Measurements from ENCODE around the gene POLN.

Gene POLN

GRCh38 chr4:2096073-2096609 lies 145.8 kb downstream of the POLN start:
- no peaks in the 10 kb centered on the region for H3K4me1 ChIP-seq (ENCODE audit: control insufficient read depth, insufficient read depth, low read length, poor library complexity, severe bottlenecking)
- no peaks in the 10 kb centered on the region for H3K36me3 ChIP-seq (ENCODE audit: control insufficient read depth, insufficient read depth, low read length)
- H3K27ac ChIP-seq (ENCODE audit: insufficient read depth, low read length, poor library complexity, severe bottlenecking), result no peak overlapping the region
- peaks cover 6% of the 10 kb centered on the region for H3K9me3 ChIP-seq (ENCODE audit: control insufficient read depth, low read length)
- H3K4me3 ChIP-seq (ENCODE audit: insufficient read depth, low read depth, low read length, poor library complexity, severe bottlenecking), result no peak overlapping the region
- no peak for DNase-seq
- H3K27me3 ChIP-seq (replicated peaks; ENCODE audit: control insufficient read depth, insufficient read depth, low read length, poor library complexity, severe bottlenecking), result no peaks in the 10 kb centered on the region

- H3K27me3 ChIP-seq (replicated peaks; ENCODE audit: control insufficient read depth, insufficient read depth, low read length, poor library complexity, severe bottlenecking), result no peaks in the 10 kb centered on the region
- no peaks in the 10 kb centered on the region for H3K36me3 ChIP-seq (ENCODE audit: control insufficient read depth, insufficient read depth, low read length)
- H3K4me3 ChIP-seq (ENCODE audit: insufficient read depth, low read depth, low read length, poor library complexity, severe bottlenecking), result no peak overlapping the region
- no peak overlapping the region for H3K27ac ChIP-seq (ENCODE audit: insufficient read depth, low read length, poor library complexity, severe bottlenecking)
- no peak for DNase-seq
- H3K9me3 ChIP-seq (ENCODE audit: control insufficient read depth, low read length), result peaks cover 6% of the 10 kb centered on the region
- H3K4me1 ChIP-seq (ENCODE audit: control insufficient read depth, insufficient read depth, low read length, poor library complexity, severe bottlenecking), result no peaks in the 10 kb centered on the region
Observed at GRCh38 chr4:2095236-2096072, 146.5 kb downstream of the POLN start.

GRCh38 chr4:2094545-2094944 lies 147.4 kb downstream of the POLN start:
- Histone ChIP-seq H3K9me3 (ENCODE audit: control insufficient read depth, low read length) (peaks cover 6% of the 10 kb centered on the region), H3K27me3 (replicated peaks; ENCODE audit: control insufficient read depth, insufficient read depth, low read length, poor library complexity, severe bottlenecking) (no peaks in the 10 kb centered on the region), H3K27ac (ENCODE audit: insufficient read depth, low read length, poor library complexity, severe bottlenecking) (no peak overlapping the region), H3K36me3 (ENCODE audit: control insufficient read depth, insufficient read depth, low read length) (no peaks in the 10 kb centered on the region), H3K4me1 (ENCODE audit: control insufficient read depth, insufficient read depth, low read length, poor library complexity, severe bottlenecking) (no peaks in the 10 kb centered on the region), H3K4me3 (ENCODE audit: insufficient read depth, low read depth, low read length, poor library complexity, severe bottlenecking) (no peak overlapping the region)
- DNase-seq, result no peak

- no peaks in the 10 kb centered on the region for H3K4me1 ChIP-seq (ENCODE audit: control insufficient read depth, insufficient read depth, low read length, poor library complexity, severe bottlenecking)
- H3K27ac ChIP-seq (ENCODE audit: insufficient read depth, low read length, poor library complexity, severe bottlenecking), result no peak overlapping the region
- no peaks in the 10 kb centered on the region for H3K36me3 ChIP-seq (ENCODE audit: control insufficient read depth, insufficient read depth, low read length)
- peaks cover 6% of the 10 kb centered on the region for H3K9me3 ChIP-seq (ENCODE audit: control insufficient read depth, low read length)
- no peak overlapping the region for H3K4me3 ChIP-seq (ENCODE audit: insufficient read depth, low read depth, low read length, poor library complexity, severe bottlenecking)
- DNase-seq, result no peak
- H3K27me3 ChIP-seq (replicated peaks; ENCODE audit: control insufficient read depth, insufficient read depth, low read length, poor library complexity, severe bottlenecking), result no peaks in the 10 kb centered on the region
Observed at GRCh38 chr4:2093265-2093664, 148.7 kb downstream of the POLN start.

- H3K9me3 ChIP-seq (ENCODE audit: control insufficient read depth, low read length), result peaks cover 6% of the 10 kb centered on the region
- DNase-seq, result no peak
Observed at GRCh38 chr4:2092669-2093053, 149.3 kb downstream of the POLN start.

GRCh38 chr4:2091990-2092668 lies 149.8 kb downstream of the POLN start:
- H3K9me3 ChIP-seq (ENCODE audit: control insufficient read depth, low read length), result peaks cover 6% of the 10 kb centered on the region
- H3K27me3 ChIP-seq (replicated peaks; ENCODE audit: control insufficient read depth, insufficient read depth, low read length, poor library complexity, severe bottlenecking), result no peaks in the 10 kb centered on the region
- H3K4me3 ChIP-seq (ENCODE audit: insufficient read depth, low read depth, low read length, poor library complexity, severe bottlenecking), result no peak overlapping the region
- no peaks in the 10 kb centered on the region for H3K36me3 ChIP-seq (ENCODE audit: control insufficient read depth, insufficient read depth, low read length)
- H3K4me1 ChIP-seq (ENCODE audit: control insufficient read depth, insufficient read depth, low read length, poor library complexity, severe bottlenecking), result no peaks in the 10 kb centered on the region
- H3K27ac ChIP-seq (ENCODE audit: insufficient read depth, low read length, poor library complexity, severe bottlenecking), result no peak overlapping the region
- no peak for DNase-seq

More at GRCh38 chr4:2092669-2093053, 149.3 kb downstream of the POLN start:
- Histone ChIP-seq H3K27ac (ENCODE audit: insufficient read depth, low read length, poor library complexity, severe bottlenecking) (no peak overlapping the region), H3K4me3 (ENCODE audit: insufficient read depth, low read depth, low read length, poor library complexity, severe bottlenecking) (no peak overlapping the region), H3K36me3 (ENCODE audit: control insufficient read depth, insufficient read depth, low read length) (no peaks in the 10 kb centered on the region), H3K27me3 (replicated peaks; ENCODE audit: control insufficient read depth, insufficient read depth, low read length, poor library complexity, severe bottlenecking) (no peaks in the 10 kb centered on the region), H3K4me1 (ENCODE audit: control insufficient read depth, insufficient read depth, low read length, poor library complexity, severe bottlenecking) (no peaks in the 10 kb centered on the region)

- Histone ChIP-seq H3K36me3 (ENCODE audit: control insufficient read depth, insufficient read depth, low read length) (no peaks in the 10 kb centered on the region), H3K9me3 (ENCODE audit: control insufficient read depth, low read length) (no peaks in the 10 kb centered on the region), H3K27ac (ENCODE audit: insufficient read depth, low read length, poor library complexity, severe bottlenecking) (no peak overlapping the region), H3K4me3 (ENCODE audit: insufficient read depth, low read depth, low read length, poor library complexity, severe bottlenecking) (no peak overlapping the region), H3K27me3 (replicated peaks; ENCODE audit: control insufficient read depth, insufficient read depth, low read length, poor library complexity, severe bottlenecking) (no peaks in the 10 kb centered on the region), H3K4me1 (ENCODE audit: control insufficient read depth, insufficient read depth, low read length, poor library complexity, severe bottlenecking) (no peaks in the 10 kb centered on the region)
- no peak for DNase-seq
Observed at GRCh38 chr4:2090642-2091041, 151.3 kb downstream of the POLN start.

- Histone ChIP-seq H3K4me1 (ENCODE audit: control insufficient read depth, insufficient read depth, low read length, poor library complexity, severe bottlenecking) (no peaks in the 10 kb centered on the region), H3K27me3 (replicated peaks; ENCODE audit: control insufficient read depth, insufficient read depth, low read length, poor library complexity, severe bottlenecking) (no peaks in the 10 kb centered on the region), H3K36me3 (ENCODE audit: control insufficient read depth, insufficient read depth, low read length) (no peaks in the 10 kb centered on the region), H3K27ac (ENCODE audit: insufficient read depth, low read length, poor library complexity, severe bottlenecking) (no peak overlapping the region), H3K9me3 (ENCODE audit: control insufficient read depth, low read length) (no peaks in the 10 kb centered on the region), H3K4me3 (ENCODE audit: insufficient read depth, low read depth, low read length, poor library complexity, severe bottlenecking) (no peak overlapping the region)
- no peak for DNase-seq
Observed at GRCh38 chr4:2089222-2089621, 152.7 kb downstream of the POLN start.

- Histone ChIP-seq H3K4me1 (ENCODE audit: control insufficient read depth, insufficient read depth, low read length, poor library complexity, severe bottlenecking) (no peaks in the 10 kb centered on the region), H3K27me3 (replicated peaks; ENCODE audit: control insufficient read depth, insufficient read depth, low read length, poor library complexity, severe bottlenecking) (no peaks in the 10 kb centered on the region), H3K9me3 (ENCODE audit: control insufficient read depth, low read length) (no peaks in the 10 kb centered on the region), H3K27ac (ENCODE audit: insufficient read depth, low read length, poor library complexity, severe bottlenecking) (no peak overlapping the region), H3K36me3 (ENCODE audit: control insufficient read depth, insufficient read depth, low read length) (no peaks in the 10 kb centered on the region), H3K4me3 (ENCODE audit: insufficient read depth, low read depth, low read length, poor library complexity, severe bottlenecking) (no peak overlapping the region)
- DNase-seq, result no peak
Observed at GRCh38 chr4:2087170-2087569, 154.8 kb downstream of the POLN start.

- DNase-seq, result no peak
- no peaks in the 10 kb centered on the region for H3K36me3 ChIP-seq (ENCODE audit: control insufficient read depth, insufficient read depth, low read length)
Observed at GRCh38 chr4:2085496-2085901, 156.4 kb downstream of the POLN start.

More at GRCh38 chr4:2085496-2085901, 156.4 kb downstream of the POLN start:
- Histone ChIP-seq H3K27ac (ENCODE audit: insufficient read depth, low read length, poor library complexity, severe bottlenecking) (no peak overlapping the region), H3K27me3 (replicated peaks; ENCODE audit: control insufficient read depth, insufficient read depth, low read length, poor library complexity, severe bottlenecking) (no peaks in the 10 kb centered on the region), H3K4me1 (ENCODE audit: control insufficient read depth, insufficient read depth, low read length, poor library complexity, severe bottlenecking) (no peaks in the 10 kb centered on the region), H3K4me3 (ENCODE audit: insufficient read depth, low read depth, low read length, poor library complexity, severe bottlenecking) (no peak overlapping the region), H3K9me3 (ENCODE audit: control insufficient read depth, low read length) (no peaks in the 10 kb centered on the region)
